Brain microvascular endothelial cell (primary cell): Measurements from ENCODE around the gene OR51B4.

Experiments used
- DNase-seq: peaks from one replicate; pipeline ENCODE4 v3.0.0-alpha.2; 2020
- H3K27ac ChIP-seq: fragments of 250-450 bp; sonication (Bioruptor Pico); 2 replicates; pipeline ENCODE4 v1.5.1; 2020; ENCODE audit warnings: mild to moderate bottlenecking, moderate library complexity
- H3K27me3 ChIP-seq: fragments of 250-450 bp; sonication (Bioruptor Pico); replicated peaks from 2 replicates; pipeline ENCODE4 v1.5.1; 2020; ENCODE audit warnings: mild to moderate bottlenecking
- H3K36me3 ChIP-seq: fragments of 250-450 bp; sonication (Bioruptor Pico); replicated peaks from 2 replicates; pipeline ENCODE4 v1.5.1; 2020; ENCODE audit warnings: mild to moderate bottlenecking
- H3K4me3 ChIP-seq: 2 replicates; pipeline ENCODE4 v1.5.1; 2011; ENCODE audit warnings: low read depth, mild to moderate bottlenecking, control low read depth, low read length, moderate library complexity
- in situ Hi-C: cut with HindIII; loops from 2 replicates; pipeline ENCODE4 v1.10.0; 2017; ENCODE audit warnings: low sequenced_read_pairs, low pct_ligation_motif_present
- TF ChIP-seq, protein P1 (sequence below): IDR thresholded peaks from 2 replicates; pipeline ENCODE4 v1.5.1; 2011; ENCODE audit warnings: low read depth, mild to moderate bottlenecking, moderate library complexity, low read length, control low read depth, inconsistent platforms; ENCODE audit errors: missing control alignments

OR51B4 gene

DNA sequence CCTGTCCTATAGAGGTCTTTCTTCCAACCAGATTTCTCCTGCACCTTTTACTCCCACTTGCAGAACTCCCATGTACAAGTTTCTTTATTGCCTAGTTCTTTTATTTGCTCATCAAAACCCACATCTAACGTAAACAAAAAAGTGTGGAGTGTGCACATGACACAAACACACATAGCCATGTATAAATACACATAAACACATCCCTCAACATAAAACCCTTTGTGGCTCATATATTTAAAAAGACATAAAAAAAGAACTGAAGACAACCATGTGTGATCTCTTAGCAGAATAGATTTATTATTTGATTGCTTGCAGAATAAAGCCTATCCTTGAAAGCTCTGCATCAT is 48.9 kb downstream of the OR51B4 start:
- Histone ChIP-seq H3K27me3 (no peaks in the 10 kb centered on the region), H3K27ac (no peak overlapping the region), H3K36me3 (no peaks in the 10 kb centered on the region), H3K4me3 (no peak overlapping the region)
- no peak for DNase-seq
- TF ChIP-seq, protein P1, sequence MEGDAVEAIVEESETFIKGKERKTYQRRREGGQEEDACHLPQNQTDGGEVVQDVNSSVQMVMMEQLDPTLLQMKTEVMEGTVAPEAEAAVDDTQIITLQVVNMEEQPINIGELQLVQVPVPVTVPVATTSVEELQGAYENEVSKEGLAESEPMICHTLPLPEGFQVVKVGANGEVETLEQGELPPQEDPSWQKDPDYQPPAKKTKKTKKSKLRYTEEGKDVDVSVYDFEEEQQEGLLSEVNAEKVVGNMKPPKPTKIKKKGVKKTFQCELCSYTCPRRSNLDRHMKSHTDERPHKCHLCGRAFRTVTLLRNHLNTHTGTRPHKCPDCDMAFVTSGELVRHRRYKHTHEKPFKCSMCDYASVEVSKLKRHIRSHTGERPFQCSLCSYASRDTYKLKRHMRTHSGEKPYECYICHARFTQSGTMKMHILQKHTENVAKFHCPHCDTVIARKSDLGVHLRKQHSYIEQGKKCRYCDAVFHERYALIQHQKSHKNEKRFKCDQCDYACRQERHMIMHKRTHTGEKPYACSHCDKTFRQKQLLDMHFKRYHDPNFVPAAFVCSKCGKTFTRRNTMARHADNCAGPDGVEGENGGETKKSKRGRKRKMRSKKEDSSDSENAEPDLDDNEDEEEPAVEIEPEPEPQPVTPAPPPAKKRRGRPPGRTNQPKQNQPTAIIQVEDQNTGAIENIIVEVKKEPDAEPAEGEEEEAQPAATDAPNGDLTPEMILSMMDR = no peak
- in situ Hi-C loops = no loop called here

DNA sequence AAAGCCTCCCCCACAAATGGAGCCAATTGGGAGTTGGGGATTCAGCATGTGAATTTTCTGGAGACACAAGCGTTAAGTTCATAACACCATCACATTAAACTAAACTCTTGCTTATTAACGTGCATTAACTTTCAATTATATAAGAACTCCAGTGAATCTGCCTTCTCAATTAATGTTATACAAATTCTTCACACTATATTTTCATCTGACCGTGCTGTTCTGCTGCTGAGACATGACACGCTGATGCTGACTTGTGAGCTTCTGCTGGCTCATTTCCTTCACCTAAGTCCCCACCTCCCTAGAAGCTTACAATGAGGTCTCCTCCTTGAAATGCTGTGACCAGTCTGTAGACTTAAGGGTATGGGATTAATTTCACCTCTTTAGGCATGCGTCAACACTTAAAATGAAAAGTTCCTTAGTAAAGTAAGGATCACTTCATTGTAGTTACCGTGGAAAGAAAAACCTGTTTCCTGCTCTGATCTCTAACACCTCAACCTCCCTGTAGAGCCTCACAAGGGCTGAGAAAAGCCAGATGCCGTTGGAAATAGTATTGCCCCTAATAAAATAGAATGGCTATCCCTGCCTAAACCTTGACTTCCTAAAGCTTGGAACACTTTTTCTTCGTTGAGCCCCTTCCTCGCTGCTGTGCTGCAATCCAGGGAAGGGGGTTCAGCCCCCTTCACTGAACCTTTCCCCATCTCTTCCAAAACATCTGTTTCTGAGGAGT is 49.4 kb downstream of the OR51B4 start:
- Histone ChIP-seq H3K27me3 (no peaks in the 10 kb centered on the region), H3K36me3 (no peaks in the 10 kb centered on the region), H3K4me3 (no peak overlapping the region), H3K27ac (no peak overlapping the region)
- DNase-seq = no peak
- TF ChIP-seq, protein P1 = no peak
- in situ Hi-C loops = no loop called here

DNA sequence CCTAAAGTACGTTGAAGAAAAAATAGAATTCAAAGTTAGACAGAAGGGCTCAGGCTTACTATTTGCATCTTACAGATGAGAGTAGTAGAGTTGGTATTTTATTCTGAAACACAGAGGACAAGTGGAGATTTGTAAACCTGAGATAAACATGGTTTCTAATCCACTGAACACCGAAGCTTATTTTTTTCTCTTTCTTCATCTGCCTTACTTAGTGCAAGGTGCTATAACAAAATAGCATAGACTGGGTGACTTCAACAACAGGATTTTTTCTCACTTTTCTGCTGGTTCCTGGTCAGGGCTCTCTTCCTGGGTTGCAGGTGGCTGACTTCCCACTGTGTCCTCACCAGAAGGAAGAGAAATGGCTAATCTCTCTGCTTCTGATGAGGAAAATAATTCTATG is 50.0 kb downstream of the OR51B4 start:
- Histone ChIP-seq H3K27ac (no peak overlapping the region), H3K27me3 (no peaks in the 10 kb centered on the region), H3K36me3 (no peaks in the 10 kb centered on the region), H3K4me3 (no peak overlapping the region)
- in situ Hi-C loops = no loop called here
- DNase-seq = no peak
- TF ChIP-seq, protein P1 = no peak
